HepG2 (cell line): ENCODE results near the gene TVP23A. TPM values are rescaled to one million over a fixed set of nuclear protein-coding genes. Genes with fewer than 3 reads are reported as not detected.
"Not testable (repeated sequence)": the region's sequence is repeated elsewhere in the genome, so short reads cannot be mapped to it uniquely, and the experiment has no call there.

Source experiments
- ATAC-seq: fragments of 200-7000 bp; cut with Tn5 transposase; 3 replicates; pipeline ENCODE4 v1.9.1; 2020; ENCODE audit warnings: mild to moderate bottlenecking, moderate library complexity
- BruUV-seq: library from RNA; stranded (reverse); fragments of 400-500 nt; replicated peaks from 2 replicates; lab custom pipeline; 2021; lab: Mats Ljungman, UMichigan
- CTCF ChIA-PET: fragments of 300-600 bp; formaldehyde crosslinking; extraction: SDS; loops from one replicate; lab custom pipeline; 2021; ENCODE audit warnings: low total read pairs, inconsistent platforms, low intra/inter-chr PET ratio; lab: Yijun Ruan, JAX
- POLR2A ChIA-PET: fragments of 350-600 bp; sonication (Branson Sonifier 250); formaldehyde crosslinking; loops from one replicate; lab custom pipeline; 2020; ENCODE audit warnings: antibody characterized with exemption, inconsistent platforms; lab: Yijun Ruan, JAX
- DNase-seq: peaks from one replicate; pipeline ENCODE4 v3.0.0-alpha.2; 2015; ENCODE audit warnings: low spot score
- FAIRE-seq: peaks from 3 replicates; lab custom pipeline; 2011; peaks lifted over from hg19 to GRCh38; lab: Jason Lieb, UNC
- H2AFZ ChIP-seq: one replicate; pipeline ENCODE4 v1.6.1; 2011; ENCODE audit warnings: low read length, inconsistent platforms
- H3K27ac ChIP-seq: fragments of 300-600 bp; 3 replicates; pipeline ENCODE4 v1.8.0; 2011; ENCODE audit warnings: mixed run types, mild to moderate bottlenecking, mixed read lengths, low read length, inconsistent platforms; ENCODE audit not compliant: insufficient read depth; ENCODE audit errors: extremely low read length
- H3K27me3 ChIP-seq, 2 experiments: fragments of 200-600 bp in 1 of 2; 2 replicates in 1 of 2; 3 replicates in 1 of 2; pipeline versions ENCODE4 v1.6.0 to v1.8.0; 2011; ENCODE audit warnings: low read length in 2 of 2, mild to moderate bottlenecking in 2 of 2, moderate library complexity in 2 of 2, inconsistent platforms in 1 of 2; ENCODE audit not compliant: insufficient read depth in 2 of 2, control insufficient read depth in 1 of 2
- H3K36me3 ChIP-seq, 2 experiments: fragments of 200-600 bp in 1 of 2; replicated peaks in 1 of 2; 2 replicates in 1 of 2; 3 replicates in 1 of 2; pipeline versions ENCODE4 v1.5.1 to v1.8.0; 2011; ENCODE audit warnings: low read length in 2 of 2, inconsistent platforms in 1 of 2; ENCODE audit not compliant: insufficient read depth in 2 of 2, control insufficient read depth in 1 of 2
- H3K4me1 ChIP-seq: 2 replicates; pipeline ENCODE4 v1.5.1; 2012; ENCODE audit warnings: low read length, inconsistent platforms; ENCODE audit not compliant: insufficient read depth
- H3K4me2 ChIP-seq: 2 replicates; pipeline ENCODE4 v1.6.0; 2011; ENCODE audit warnings: low read depth, low read length, inconsistent platforms
- H3K4me3 ChIP-seq, 3 experiments: fragments of 200-600 bp in 1 of 3; sonication (generic), shearing (Covaris generic) in 1 of 3; replicated peaks in 1 of 3; 2 replicates each; pipeline ENCODE4 v1.5.1; 2011 to 2016; ENCODE audit warnings: low read length in 3 of 3, inconsistent platforms in 2 of 3, low read depth in 2 of 3, mild to moderate bottlenecking in 2 of 3, control low read depth in 1 of 3, mixed read lengths in 1 of 3; ENCODE audit not compliant: insufficient read depth in 1 of 3
- H3K79me2 ChIP-seq: one replicate; pipeline ENCODE4 v1.6.1; 2011; ENCODE audit warnings: low read length, inconsistent platforms; ENCODE audit not compliant: insufficient read depth
- H3K9ac ChIP-seq: 2 replicates; pipeline ENCODE4 v1.6.0; 2011; ENCODE audit warnings: mild to moderate bottlenecking, low read depth, low read length, inconsistent platforms; ENCODE audit not compliant: insufficient read depth
- H3K9me3 ChIP-seq: 2 replicates; pipeline ENCODE4 v1.5.1; 2012; ENCODE audit warnings: mild to moderate bottlenecking, low read length
- H4K20me1 ChIP-seq: 2 replicates; pipeline ENCODE4 v1.6.0; 2011; ENCODE audit warnings: inconsistent platforms, mild to moderate bottlenecking, low read length, moderate library complexity; ENCODE audit not compliant: insufficient read depth
- WGBS: methylation state at CpG from one replicate; pipeline ENCODE4 v1.1.6; 2017; ENCODE audit warnings: low lambda C conversion rate; 5-methylcytosine and 5-hydroxymethylcytosine counted together
- in situ Hi-C: cut with HindIII; loops from 2 replicates; pipeline ENCODE4 v1.10.0; 2017; ENCODE audit warnings: low pct_unique_long_range_greater_than_20kb; ENCODE audit not compliant: extremely low pct_ligation_motif_present
- intact Hi-C: fragments of 100-400 bp; cut with micrococcal nuclease; formaldehyde crosslinking; loops from one replicate; pipeline ENCODE4 v1.10.0; 2022; ENCODE audit not compliant: unreplicated experiment
- polyA plus RNA-seq, 8 experiments: library from polyadenylated mRNA; depleted of rRNA in 3 of 8; stranded (reverse) in 7 of 8; unstranded in 1 of 8; fragments of >200 nt; fragmentation: Illumina TruSeq in 4 of 8; extraction: Trizol in 4 of 8; gene quantifications; 2 replicates each; pipeline versions ENCODE4 v1.2.1 to v1.2.3, GENCODE V29; 2011 to 2016; ENCODE audit warnings: low read depth in 4 of 8, missing spikeins in 1 of 8, mixed read lengths in 1 of 8; ENCODE audit not compliant: insufficient read depth in 1 of 8
- total RNA-seq, 5 experiments: library from RNA; depleted of rRNA; stranded (reverse); fragments of >200 nt; fragmentation: Illumina TruSeq; extraction: Trizol; gene quantifications; 2 replicates each; pipeline ENCODE4 v1.2.3, GENCODE V29; 2016; ENCODE audit warnings: low read depth in 1 of 5
- TF ChIP-seq, protein P1 (sequence below): sonication (generic); formaldehyde crosslinking; IDR thresholded peaks from 2 replicates; pipeline ENCODE4 v1.5.0; 2020; ENCODE audit warnings: mild to moderate bottlenecking, missing genetic modification reagents

The TVP23A gene
- total and polyA plus RNA-seq, 2 of the 13 experiments (the other 11 are each of a cell fraction or from before 2014, with no cell fraction given), result not detected

DNA sequence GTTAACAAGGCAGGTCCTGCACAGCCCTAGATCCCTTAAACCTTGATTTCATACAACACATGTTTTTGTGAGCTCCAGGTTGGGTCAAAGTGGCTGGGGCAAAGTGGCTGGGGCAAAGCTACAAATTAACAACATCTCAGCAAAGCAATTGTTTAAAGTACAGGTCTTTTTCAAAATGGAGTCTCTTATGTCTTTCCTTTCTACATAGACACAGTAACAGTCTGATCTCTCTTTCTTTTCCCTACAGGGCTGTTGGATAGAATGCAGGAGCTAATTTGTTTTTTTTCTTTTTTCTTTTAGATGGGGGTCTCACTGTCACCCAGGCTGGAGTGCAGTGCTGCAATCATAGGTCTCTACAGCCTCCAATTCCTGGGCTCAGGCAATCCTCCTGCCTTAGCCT lies 11.6 kb upstream of the TVP23A start:
- FAIRE-seq, H3K9me3 ChIP-seq, H3K9ac ChIP-seq, in situ Hi-C loops, CTCF ChIA-PET, POLR2A ChIA-PET, H3K4me1 ChIP-seq, H3K79me2 ChIP-seq, intact Hi-C loops, H4K20me1 ChIP-seq, H3K36me3 ChIP-seq, H2AFZ ChIP-seq, DNase-seq, H3K4me3 ChIP-seq, H3K27ac ChIP-seq, ATAC-seq, H3K4me2 ChIP-seq, BruUV-seq: not testable (repeated sequence)
- TF ChIP-seq, protein P1, sequence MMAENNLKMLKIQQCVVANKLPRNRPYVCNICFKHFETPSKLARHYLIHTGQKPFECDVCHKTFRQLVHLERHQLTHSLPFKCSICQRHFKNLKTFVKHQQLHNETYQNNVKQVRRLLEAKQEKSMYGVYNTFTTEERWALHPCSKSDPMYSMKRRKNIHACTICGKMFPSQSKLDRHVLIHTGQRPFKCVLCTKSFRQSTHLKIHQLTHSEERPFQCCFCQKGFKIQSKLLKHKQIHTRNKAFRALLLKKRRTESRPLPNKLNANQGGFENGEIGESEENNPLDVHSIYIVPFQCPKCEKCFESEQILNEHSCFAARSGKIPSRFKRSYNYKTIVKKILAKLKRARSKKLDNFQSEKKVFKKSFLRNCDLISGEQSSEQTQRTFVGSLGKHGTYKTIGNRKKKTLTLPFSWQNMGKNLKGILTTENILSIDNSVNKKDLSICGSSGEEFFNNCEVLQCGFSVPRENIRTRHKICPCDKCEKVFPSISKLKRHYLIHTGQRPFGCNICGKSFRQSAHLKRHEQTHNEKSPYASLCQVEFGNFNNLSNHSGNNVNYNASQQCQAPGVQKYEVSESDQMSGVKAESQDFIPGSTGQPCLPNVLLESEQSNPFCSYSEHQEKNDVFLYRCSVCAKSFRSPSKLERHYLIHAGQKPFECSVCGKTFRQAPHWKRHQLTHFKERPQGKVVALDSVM, result peak; percentile 45; the same call in 1 of the 2 replicates
- H3K27me3 ChIP-seq, result peaks cover 3 to 16% of the 10 kb centered on the region in 2 experiments; a peak in 4 of 5 replicates

DNA sequence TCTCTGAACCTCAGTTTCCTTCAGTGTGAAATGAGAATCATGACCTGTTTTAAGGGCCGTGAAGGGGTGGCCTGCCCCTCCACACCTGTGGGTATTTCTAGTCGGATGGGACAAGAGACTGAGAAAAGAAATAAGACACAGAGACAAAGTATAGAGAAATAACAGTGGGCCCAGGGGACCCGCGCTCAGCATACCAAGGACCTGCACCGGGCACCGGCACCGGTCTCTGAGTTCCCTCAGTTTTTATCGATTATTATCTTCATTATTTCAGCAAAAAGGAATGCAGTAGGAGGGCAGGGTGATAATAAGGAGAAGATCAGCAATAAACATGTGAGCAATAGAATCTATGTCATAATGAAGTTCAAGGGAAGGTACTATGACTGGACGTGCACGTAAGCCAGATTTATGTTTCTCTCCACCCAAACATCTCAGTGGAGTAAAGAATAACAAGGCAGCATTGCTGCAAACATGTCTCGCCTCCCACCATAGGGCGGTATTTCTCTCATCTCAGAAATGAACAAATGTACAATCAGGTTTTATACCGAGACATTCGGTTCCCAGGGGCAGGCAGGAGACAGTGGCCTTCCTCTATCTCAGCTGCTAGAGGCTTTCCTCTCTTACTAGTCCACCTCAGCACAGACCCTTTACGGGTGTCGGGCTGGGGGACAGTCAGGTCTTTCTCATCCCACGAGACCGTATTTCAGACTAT lies 10.9 kb upstream of the TVP23A start:
- 50% methylated on average over 18 of the region's 18 CpGs for WGBS
- H3K4me2 ChIP-seq, H3K79me2 ChIP-seq, H3K9ac ChIP-seq, POLR2A ChIA-PET, H4K20me1 ChIP-seq, H2AFZ ChIP-seq, CTCF ChIA-PET, BruUV-seq, intact Hi-C loops, in situ Hi-C loops, DNase-seq, ATAC-seq, H3K4me1 ChIP-seq, H3K36me3 ChIP-seq, H3K27ac ChIP-seq, FAIRE-seq, H3K4me3 ChIP-seq, H3K9me3 ChIP-seq: not testable (repeated sequence)
- H3K27me3 ChIP-seq, result peaks cover 3 to 16% of the 10 kb centered on the region in 2 experiments; a peak in 4 of 5 replicates
